Measurements from ENCODE around the gene CRADD.

DNA sequence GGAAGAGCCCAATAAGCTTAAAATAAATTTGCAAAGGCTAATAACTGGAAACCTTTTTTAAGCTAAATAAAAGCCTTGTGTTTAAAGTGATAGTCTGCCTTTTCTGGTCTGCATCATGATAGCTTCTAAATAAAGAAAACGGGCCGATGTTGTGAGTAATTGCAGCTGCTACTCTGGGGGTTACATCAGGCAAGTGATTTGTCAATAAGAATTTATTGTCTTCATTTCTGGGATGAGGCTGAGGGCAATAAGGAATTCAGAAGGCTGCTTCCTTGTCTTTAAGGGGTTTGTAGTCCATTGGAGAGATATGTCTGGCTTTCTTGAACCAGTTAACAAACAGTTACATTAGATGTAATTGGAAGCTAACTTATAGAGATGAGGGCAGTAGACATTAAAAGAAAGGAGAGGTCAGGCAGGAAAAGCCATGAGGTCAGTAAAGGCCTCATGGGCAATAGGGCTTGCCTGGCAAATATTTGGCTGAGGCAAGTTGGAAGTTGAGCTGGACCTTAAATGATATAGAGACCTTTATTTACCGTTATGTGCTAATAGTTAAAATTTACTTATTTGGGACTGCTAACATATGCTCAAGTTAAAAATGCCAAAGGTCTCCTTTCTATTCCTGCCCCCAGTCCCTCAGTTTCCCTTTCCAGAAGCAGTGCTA is 85.0 kb downstream of the CRADD start:
- TF ChIP-seq TCF7L2 (IDR thresholded peaks at IDR 0.05; ENCODE audit: borderline replicate concordance, low read depth, low read length) (no peak), ZNF175 (tag by site-specific recombination; IDR thresholded peaks at IDR 0.05) (no peak), ZNF274 (IDR thresholded peaks at IDR 0.05; ENCODE audit: low read length) (no peak), ZNF274 (tag by site-specific recombination; IDR thresholded peaks at IDR 0.05; ENCODE audit: borderline replicate concordance) (no peak), ZNF138 (tag by site-specific recombination; IDR thresholded peaks at IDR 0.05; ENCODE audit: borderline replicate concordance) (no peak), ZNF324 (tag by site-specific recombination; IDR thresholded peaks at IDR 0.05) (no peak), SP2 (tag by site-specific recombination; IDR thresholded peaks at IDR 0.05) (no peak), BCL11A (tag by site-specific recombination; IDR thresholded peaks at IDR 0.05; ENCODE audit: low read depth) (no peak), PRDM1 (tag by site-specific recombination; IDR thresholded peaks at IDR 0.05) (no peak)
- TF ChIP-seq, protein P1, sequence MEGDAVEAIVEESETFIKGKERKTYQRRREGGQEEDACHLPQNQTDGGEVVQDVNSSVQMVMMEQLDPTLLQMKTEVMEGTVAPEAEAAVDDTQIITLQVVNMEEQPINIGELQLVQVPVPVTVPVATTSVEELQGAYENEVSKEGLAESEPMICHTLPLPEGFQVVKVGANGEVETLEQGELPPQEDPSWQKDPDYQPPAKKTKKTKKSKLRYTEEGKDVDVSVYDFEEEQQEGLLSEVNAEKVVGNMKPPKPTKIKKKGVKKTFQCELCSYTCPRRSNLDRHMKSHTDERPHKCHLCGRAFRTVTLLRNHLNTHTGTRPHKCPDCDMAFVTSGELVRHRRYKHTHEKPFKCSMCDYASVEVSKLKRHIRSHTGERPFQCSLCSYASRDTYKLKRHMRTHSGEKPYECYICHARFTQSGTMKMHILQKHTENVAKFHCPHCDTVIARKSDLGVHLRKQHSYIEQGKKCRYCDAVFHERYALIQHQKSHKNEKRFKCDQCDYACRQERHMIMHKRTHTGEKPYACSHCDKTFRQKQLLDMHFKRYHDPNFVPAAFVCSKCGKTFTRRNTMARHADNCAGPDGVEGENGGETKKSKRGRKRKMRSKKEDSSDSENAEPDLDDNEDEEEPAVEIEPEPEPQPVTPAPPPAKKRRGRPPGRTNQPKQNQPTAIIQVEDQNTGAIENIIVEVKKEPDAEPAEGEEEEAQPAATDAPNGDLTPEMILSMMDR (tag by site-specific recombination; IDR thresholded peaks at IDR 0.05): no peak
- TF ChIP-seq, protein P2, sequence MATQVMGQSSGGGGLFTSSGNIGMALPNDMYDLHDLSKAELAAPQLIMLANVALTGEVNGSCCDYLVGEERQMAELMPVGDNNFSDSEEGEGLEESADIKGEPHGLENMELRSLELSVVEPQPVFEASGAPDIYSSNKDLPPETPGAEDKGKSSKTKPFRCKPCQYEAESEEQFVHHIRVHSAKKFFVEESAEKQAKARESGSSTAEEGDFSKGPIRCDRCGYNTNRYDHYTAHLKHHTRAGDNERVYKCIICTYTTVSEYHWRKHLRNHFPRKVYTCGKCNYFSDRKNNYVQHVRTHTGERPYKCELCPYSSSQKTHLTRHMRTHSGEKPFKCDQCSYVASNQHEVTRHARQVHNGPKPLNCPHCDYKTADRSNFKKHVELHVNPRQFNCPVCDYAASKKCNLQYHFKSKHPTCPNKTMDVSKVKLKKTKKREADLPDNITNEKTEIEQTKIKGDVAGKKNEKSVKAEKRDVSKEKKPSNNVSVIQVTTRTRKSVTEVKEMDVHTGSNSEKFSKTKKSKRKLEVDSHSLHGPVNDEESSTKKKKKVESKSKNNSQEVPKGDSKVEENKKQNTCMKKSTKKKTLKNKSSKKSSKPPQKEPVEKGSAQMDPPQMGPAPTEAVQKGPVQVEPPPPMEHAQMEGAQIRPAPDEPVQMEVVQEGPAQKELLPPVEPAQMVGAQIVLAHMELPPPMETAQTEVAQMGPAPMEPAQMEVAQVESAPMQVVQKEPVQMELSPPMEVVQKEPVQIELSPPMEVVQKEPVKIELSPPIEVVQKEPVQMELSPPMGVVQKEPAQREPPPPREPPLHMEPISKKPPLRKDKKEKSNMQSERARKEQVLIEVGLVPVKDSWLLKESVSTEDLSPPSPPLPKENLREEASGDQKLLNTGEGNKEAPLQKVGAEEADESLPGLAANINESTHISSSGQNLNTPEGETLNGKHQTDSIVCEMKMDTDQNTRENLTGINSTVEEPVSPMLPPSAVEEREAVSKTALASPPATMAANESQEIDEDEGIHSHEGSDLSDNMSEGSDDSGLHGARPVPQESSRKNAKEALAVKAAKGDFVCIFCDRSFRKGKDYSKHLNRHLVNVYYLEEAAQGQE (tag by site-specific recombination; IDR thresholded peaks at IDR 0.05): no peak

All from HEK293 (cell line).